Adrenal gland (tissue), 5 donors: ENCODE data around the gene C10orf67.

Source experiments
- CTCF ChIP-seq, 6 experiments: fragments of 450-650 bp in 4 of 6; fragments of 200-600 bp in 2 of 6; sonication (generic) in 1 of 6; IDR thresholded peaks; 1 replicate in 5 of 6; 2 replicates in 1 of 6; pipeline versions ENCODE4 v1.5.1 to v1.8.0; 2016 to 2021; ENCODE audit warnings: antibody characterized with exemption in 6 of 6, mild to moderate bottlenecking in 2 of 6, moderate library complexity in 1 of 6
- POLR2A ChIP-seq, 2 donors: fragments of 450-650 bp; IDR thresholded peaks; one replicate each; pipeline ENCODE4 v1.6.1; 2017; ENCODE audit warnings: antibody characterized with exemption in 2 of 2, mild to moderate bottlenecking in 2 of 2, moderate library complexity in 1 of 2
- donor health status: DM: no; HTN: no; CAD: no.

DNA sequence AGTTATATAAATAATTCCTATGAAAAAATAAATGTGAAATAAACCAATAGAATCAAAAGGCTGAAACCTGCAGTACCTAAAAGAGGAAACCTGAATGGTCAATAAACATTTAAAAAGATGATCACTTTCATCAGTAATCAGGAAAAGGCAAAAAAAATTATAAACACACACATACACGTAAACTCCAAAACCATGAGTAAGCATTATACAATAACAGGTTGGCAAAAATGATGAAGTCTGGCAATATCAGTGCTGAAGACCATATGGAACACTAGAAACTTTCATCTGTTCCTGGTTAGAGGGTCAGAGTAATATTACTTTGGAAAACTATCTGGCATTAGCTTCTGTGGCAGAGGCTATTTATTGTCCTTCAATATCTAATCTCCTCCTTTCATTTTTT lies 114.0 kb downstream of the C10orf67 start:
- TF ChIP-seq CTCF (IDR thresholded peaks at IDR 0.05) (no peak), POLR2A (IDR thresholded peaks at IDR 0.05) (no peak)
